GM21737 (cell line): ENCODE results near the gene RAB3D.
"Not testable (repeated sequence)": the region's sequence is repeated elsewhere in the genome, so short reads cannot be mapped to it uniquely, and the experiment has no call there.

Experiments used
- ATAC-seq: cut with Tn5 transposase; IDR thresholded peaks from one replicate; pipeline ENCODE4 v1.9.1; 2021; ENCODE audit warnings: mild to moderate bottlenecking, moderate library complexity; ENCODE audit not compliant: unreplicated experiment

The RAB3D gene, protein sequence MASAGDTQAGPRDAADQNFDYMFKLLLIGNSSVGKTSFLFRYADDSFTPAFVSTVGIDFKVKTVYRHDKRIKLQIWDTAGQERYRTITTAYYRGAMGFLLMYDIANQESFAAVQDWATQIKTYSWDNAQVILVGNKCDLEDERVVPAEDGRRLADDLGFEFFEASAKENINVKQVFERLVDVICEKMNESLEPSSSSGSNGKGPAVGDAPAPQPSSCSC

DNA sequence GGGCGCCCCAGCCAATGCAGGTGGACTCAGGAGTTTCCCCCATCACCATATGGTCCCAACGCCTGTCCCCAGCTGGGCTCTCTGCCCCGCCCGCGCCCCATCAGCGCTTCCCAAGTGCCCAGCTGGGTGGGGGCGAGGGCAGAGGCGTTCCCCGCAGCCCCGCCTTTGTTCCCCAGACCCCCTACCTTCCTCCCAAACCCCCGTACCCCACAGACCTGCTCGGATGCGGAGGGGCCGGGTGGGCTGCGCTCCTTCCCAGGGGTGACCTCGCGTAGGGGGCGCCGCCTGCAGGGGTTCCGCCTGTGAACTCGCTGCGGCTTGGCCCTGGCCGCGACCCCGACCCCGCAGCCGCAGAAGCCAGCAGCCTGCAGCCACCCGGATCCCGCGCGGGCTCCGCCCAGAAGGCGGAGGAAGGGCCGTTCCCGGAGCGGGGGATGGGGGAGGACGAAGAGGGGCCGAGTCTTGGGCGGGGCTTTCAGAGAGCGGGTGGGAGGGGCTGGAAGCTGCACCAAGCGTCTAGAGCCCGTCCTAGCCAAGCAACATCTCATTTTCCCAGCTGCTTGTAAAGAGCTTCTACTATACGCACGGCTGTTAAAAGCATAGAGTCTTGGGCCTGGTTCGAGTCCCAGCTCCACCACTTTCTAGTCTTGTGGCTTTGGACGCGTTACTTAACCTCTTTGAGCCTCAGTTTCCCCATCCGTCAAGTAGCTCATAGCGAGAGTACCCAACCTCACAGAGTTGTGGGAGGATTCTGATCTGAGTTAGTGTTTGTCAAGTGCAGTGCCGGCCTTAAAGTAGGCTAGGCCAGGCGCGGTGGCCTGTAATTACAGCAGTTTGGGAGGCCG is at the start of gene RAB3D:
RAB3D (minus strand) TSS at position 404 of the 845 bp plus-strand sequence. CDS start 2,258 bp downstream, outside the sequence.
- peak; percentile 69 for ATAC-seq

GRCh38 chr19:11387162-11388034 is 47.9 kb upstream of the RAB3D start:
- no peak for ATAC-seq

GRCh38 chr19:11384778-11385129 is 45.3 kb upstream of the RAB3D start:
- ATAC-seq: no peak

DNA sequence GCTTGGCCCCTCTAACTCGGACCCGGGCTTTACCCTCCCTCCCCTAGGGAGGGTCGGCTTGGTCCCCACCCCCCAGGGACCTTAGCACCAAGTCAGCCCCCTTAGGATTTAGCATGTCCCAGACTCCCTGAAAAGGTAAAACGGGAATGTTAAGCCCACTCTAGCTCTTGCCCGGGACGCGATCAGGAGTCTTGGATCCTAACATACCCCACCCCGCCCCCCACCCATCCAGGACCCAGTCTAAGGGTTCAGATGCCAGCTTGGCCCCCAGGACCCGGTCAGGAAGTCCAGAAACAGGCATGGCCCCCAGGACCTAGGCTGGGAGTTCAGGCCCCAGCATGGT is 44.2 kb upstream of the RAB3D start:
- no peak for ATAC-seq

DNA sequence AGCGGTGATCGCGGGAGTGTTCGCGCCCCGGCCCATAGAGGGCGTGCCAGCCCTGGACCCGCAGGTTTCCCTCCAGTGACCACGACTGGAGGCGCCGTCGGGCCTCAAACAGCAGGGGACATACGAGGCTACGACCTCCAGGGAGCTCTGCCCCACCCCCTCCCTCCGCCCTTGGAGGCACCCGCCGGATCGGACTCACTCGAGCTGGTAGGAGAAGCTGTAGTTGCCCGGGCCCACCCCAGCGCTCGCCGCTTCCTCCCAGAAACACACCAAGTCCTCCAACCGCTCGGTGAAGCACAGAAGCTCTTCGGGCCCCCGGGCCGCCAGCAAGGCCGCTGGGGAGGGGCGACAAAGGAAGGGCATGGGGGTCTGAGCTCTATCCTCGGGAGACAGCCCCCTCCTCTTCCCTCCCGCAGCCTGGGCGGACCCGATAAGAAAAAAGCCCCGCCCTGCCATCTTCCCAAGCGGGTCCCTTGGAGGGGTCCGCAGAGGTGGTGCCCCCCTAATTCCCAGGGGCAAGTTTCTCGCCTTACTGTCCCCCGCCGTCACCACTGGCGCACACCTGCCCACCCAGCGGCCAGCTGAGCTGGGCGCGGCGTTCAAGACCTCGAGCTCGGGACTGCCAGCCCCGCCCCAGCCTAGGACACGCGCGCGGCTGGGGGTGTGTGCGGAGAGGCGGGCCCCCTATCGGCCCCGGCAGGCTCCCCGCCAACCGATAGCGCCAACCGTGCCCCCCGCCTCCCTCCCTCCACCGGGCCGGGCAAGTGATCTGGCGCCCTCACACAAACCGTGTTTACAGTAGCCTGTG is 43.6 kb upstream of the RAB3D start:
- ATAC-seq: no peak

DNA sequence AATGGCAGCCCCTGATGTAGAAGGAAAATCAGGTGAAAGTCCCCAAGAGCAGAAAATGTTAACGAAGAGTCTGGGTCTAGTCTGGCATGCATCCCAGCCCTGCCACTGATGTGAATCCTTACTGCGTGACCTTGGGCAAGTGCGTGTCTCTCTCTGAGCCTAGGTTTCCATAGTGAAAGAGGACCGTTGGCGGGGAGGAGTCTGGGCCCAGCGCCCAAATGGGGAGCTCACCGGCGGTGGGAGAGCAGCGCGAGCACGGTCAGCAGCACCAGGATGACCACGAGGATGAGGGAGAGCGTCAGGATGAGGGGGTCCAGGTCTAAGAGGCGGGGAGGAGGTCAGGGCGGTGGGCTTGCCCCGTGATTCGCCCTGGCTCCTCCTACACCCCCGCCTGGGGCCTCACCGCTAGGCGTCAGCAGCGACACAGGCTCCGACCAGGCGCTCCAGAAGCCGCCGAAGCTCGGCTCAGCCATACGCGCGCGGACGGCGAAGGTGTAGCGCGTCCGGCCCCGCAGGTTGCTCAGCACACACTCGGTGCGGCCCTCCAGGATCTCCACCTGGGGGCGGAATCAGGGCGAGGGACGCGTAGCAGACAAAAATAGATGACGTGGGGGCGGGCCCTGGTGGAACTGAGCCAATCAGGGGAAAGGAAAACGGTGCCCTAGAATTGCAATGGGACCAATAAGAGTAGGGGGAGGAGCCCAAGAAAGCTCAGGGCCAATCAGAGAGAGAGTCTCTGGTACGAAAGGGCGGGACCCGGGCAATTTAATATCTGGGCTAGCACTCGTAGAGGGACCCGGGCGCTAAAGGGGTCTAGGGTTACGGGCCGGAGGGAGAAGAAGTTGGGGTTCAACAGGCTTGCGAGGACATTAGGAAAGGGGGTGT is 41.4 kb upstream of the RAB3D start:
- ATAC-seq: peak; percentile 68

DNA sequence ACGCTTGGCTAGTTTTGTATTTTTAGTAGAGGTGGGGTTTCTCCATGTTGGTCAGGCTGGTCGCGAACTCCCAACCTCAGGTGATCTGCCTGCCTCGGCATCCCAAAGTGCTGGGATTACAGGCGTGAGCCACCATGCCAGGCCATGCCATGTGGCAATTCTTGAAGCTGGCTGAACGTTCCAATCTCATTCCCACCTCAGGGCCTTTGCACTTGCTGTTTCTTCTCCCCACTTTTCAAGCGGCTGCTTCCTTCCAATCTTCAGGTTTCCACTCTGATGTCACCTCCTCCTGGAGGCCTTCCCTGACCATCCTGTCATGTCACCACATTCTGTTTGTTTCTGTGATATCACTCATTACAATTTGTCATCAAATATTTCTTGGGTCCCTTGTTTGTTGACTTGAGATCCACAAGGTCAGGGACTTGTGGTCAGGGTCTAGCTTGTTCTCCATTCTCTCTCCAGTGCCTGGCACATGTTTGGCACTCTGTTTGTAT is 40.4 kb upstream of the RAB3D start:
- ATAC-seq: no peak

- ATAC-seq: not testable (repeated sequence)
Observed at GRCh38 chr19:11379269-11379845, 39.9 kb upstream of the RAB3D start.

- no peak for ATAC-seq
Observed at GRCh38 chr19:11378319-11379189, 39.1 kb upstream of the RAB3D start.

GRCh38 chr19:11377756-11378155 is 38.3 kb upstream of the RAB3D start:
- no peak for ATAC-seq

DNA sequence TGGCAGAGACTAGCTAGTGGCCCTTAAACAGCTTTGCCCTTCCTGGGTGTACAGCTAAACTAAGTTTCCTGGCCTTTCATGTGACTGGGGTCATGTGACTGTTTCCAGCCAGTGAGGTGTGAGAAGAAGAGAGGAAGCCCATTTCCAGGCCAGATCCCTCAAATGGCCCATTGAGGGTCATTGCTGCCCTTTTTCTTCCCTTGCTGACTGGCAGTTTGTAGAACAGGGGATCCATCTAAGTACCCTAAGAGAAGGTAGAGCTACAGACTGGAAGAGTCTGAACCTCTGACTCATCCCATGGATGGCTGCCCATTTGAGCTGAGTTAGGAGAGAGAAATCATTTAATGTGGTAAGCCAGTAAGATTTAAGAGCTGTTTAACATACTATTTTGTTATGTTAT is 37.8 kb upstream of the RAB3D start:
- ATAC-seq: no peak

DNA sequence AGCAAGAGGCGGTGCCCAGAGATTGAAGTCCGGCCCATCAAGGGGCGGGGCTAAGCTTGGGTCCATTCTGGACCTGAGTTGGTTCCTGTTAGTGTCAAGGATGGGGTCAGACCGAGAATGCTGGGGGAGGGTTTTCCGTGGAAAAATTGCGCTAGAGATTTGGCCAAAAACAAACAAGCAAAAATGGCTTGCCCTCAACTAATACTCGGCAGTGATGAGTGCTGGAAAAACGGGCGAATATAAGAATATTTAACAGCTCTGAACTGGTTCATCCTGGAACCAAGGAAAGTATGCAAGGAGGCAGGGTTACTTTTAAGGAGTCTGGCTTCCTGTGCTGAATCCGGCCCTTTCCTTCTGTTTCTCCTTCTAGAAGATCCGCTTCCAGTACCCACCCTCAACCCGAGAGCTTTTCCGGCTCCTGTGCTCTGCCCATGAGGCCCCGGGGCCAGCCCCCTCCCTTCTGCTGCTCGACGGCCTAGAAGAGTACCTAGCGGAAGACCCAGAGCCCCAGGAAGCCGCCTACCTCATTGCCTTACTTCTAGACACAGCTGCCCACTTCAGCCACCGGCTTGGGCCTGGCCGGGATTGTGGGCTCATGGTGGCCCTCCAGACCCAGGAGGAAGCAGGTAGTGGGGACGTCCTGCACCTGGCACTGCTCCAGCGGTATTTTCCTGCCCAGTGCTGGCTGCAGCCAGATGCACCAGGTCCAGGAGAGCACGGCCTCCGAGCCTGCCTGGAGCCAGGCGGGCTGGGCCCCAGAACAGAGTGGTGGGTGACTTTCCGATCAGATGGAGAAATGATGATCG is 35.9 kb upstream of the RAB3D start:
- ATAC-seq: peak; percentile 32

DNA sequence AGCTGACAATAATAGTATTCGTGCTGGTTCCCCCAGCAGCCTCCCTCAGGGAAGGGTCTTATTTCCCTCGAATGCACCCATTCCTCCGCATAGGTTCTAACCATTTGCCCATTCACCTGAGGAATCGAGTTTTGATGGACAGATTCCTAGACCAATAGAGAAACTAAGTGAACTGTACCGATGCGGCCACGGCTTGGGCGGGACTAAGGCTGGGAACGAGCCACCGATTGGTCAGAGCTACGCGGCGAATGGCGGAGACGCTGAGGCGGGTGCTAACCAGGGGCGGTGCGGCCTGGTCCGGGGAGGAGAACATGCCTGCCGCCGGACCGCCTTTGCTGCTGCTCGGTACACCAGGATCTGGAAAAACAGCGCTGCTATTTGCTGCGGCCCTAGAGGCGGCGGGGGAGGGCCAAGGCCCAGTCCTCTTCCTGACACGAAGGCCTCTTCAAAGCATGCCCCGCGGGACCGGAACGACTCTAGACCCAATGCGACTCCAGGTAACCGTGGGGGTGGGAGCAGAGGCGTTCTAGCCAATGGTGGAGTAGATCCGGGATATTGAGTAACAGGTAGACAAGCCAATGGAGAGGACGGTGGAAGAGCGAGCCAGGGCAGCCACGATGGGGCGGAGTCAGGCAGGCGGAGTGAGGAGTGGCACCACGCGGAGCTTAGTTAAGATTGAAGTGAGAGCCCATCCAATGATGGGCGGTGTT is 35.1 kb upstream of the RAB3D start, which contains the start of gene SWSAP1:
SWSAP1 (plus strand) TSS at position 234 of the 710 bp plus-strand sequence; CDS start at position 249, 15 bp downstream.
- ATAC-seq: peak; percentile 78

GRCh38 chr19:11373885-11374432 is 34.5 kb upstream of the RAB3D start:
- no peak for ATAC-seq

DNA sequence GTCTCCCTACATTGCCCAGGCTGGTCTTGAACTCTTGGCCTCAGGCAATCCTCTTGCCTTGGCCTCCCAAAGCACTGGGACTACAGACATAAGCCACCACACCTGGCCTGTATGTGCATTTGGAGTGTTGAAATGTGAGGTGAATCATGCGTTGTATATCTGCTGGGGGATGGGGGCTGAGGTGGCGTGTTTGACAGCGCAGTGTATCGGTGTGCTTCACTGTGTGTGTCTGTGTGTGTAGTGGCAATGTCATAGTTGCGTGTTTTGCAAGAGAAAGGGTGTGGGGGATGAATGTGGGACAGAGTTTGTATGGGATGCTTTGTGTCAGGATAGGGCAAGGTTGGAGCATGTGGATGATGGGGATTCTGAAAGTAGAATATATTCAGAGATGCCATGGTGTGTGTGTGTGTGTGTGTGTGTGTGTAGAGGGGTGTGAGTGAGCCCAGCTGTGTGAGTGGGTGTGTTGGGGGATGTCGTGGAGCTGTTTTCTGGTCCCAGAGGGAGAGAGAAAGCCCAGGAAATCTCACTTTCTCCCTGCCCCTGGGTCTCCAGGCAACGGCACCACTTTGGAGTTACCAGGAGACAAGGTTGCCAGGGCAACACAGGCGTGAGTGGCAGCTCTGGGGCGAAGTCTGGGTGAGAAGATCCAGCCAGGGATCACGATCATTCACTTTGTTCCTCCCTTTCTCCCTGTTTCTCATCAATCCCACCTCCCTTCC is 33.9 kb upstream of the RAB3D start:
- ATAC-seq: no peak

DNA sequence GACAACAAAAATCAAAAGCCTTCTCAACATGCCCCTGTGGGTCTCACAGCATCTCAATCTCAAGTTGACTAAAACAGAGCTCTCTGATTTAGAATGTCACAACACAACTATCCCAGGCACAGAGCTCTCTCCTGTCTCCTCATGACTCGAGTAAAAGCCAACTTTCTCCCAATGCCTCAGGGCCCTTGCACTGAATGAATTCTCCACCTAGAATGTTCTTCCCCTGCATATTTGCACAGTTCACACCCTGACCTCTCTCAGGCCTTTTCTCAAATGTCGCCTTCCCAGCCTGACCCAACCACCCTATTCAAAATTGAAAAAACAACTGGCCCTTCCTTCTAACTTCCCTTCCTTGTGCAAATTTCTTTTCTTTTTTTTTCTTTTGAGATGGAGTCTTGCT is 31.3 kb upstream of the RAB3D start:
- ATAC-seq: no peak
